ENCODE results near the gene CDK17.

DNA sequence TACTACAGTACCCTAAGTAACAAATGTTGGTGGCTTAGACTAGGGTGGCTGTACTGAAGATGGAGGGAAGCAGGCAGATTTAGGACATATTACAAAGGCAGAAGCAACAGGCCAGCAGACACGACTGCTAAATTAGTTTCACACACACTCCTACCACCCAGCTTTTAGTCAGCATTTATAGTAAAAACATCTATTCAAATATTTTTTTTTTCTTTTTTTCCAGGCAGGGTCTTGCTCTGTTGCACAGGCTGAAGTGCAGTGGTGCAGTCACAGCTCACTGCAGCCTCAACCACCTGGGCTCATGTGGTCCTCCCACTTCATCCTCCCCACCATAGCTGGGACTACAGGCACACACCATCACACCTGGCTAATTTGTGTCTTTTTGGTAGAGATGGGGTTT is 72.9 kb downstream of the CDK17 start:
- no peak for TF ChIP-seq GATA2 (IDR thresholded peaks at IDR 0.05; ENCODE audit: low read depth, low read length)
- TF ChIP-seq GATA3 (IDR thresholded peaks at IDR 0.05; ENCODE audit: low read depth, low read length), result no peak

Measured in SH-SY5Y (cell line).